Stimulated activated CD4-positive, alpha-beta T cell treated with anti-CD3 and anti-CD28 coated beads, Interleukin-4, amount 100 ng/mL, for 4 hours (primary cell): Measurements from ENCODE around the gene EZR.

Experiments
- DNase-seq, 2 experiments: peaks; one replicate each; pipeline ENCODE4 v3.0.0-alpha.2; 2020

EZR gene

DNA sequence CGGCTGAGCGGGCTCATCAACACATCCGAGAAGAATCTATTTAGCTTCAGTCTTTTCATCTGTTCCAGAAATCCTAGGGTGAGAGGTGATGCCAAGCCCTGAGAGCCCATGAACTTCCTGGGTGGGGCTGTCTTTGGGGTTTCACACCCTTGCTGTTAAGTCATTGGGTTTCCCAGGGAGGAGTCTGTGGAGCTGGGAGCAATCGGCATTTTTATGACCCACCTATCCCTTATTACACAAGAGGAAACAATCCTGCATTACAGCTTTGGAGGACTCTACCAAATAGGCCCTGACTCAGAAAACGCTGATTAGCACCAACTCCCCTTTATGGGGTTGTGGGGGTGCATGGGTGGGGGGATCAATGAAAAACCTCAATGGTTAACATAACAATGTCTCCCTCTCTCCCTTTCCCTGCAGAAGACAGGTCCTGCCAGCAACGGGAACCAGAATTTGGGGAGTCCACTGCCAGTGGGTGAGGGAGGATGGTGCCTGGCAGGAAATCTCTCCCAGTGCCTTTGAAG, 46.3 kb downstream of the EZR start:
- DNase-seq = no peak

- no peak for DNase-seq
These were observed 47.0 kb downstream of the EZR start for GRCh38 chr6:158772172-158772571.

DNA sequence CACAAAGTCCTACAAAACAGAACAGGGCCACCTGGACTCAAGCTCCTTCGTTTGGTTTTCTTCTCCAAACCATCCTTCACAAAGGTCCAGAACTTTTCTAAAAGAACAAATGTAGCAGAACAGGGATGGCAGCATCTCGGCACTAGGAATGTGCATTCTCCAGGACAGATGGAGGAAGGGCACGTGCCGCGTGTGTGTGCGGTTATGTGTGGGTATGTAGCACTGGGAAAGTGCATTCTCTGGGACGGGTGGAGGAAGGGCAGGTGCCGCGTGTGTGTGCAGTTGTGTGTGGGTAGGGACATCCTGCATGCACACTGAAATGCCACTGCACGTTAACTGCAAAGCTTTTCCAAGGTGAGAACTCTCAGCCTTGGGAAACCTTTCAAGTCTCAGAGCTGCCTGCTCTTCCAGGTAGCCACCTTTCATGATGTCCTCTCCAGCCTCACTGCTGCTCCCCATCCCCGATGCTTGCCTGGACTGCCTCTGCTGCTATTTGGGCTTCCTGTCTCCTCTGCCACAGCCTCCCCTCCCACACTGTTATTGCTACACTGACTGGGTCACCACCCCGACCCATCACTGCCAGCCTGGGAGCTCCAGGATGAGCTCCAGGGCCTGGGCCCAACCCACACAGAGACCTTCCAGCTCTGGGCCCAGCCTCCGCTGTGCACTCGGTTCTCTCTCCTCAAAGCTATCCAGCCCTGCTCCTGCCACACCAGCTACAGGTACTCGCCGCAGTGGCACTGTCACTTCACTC, 47.6 kb downstream of the EZR start:
- DNase-seq = no peak

DNA sequence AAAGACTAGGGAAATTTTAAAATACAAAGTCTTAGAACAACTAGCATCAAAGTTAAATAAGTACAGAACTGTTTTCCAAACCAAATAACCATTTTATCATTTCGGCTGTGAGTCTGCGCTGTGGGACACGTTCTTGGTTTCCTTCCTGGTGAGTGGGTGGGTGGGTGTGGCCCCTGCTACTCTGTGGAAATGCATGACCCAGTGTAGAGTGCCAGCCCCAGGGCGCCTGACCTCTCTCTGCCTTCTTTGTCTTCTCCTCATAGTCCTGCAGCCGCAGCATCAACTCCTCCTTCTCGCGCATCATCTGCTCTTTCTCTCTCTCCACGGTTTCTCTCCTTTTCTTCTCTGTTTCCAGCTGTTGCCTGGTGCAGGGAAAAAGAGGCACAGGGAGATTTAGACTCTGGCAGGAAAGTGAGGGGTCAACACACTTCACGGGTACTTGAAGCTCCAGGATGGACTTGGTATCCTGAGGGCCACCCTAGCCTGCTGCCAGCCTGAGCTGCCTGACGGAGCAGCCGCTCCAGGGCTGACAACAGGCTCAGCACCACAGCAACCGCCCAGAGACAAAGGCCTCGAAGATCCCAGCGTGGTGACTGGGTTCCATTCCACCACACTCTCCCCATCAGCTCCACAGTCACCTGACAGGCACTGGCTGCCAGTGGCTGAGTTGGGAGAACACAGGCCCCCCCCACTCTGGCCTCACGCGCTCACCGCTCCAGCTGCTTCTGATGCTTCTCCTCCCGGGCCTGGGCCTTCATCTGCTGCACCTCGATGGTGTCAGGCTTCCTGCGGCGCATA, 48.4 kb downstream of the EZR start:
- DNase-seq = no peak

GRCh38 chr6:158769771-158770432, 49.3 kb downstream of the EZR start:
- DNase-seq = no peak

DNA sequence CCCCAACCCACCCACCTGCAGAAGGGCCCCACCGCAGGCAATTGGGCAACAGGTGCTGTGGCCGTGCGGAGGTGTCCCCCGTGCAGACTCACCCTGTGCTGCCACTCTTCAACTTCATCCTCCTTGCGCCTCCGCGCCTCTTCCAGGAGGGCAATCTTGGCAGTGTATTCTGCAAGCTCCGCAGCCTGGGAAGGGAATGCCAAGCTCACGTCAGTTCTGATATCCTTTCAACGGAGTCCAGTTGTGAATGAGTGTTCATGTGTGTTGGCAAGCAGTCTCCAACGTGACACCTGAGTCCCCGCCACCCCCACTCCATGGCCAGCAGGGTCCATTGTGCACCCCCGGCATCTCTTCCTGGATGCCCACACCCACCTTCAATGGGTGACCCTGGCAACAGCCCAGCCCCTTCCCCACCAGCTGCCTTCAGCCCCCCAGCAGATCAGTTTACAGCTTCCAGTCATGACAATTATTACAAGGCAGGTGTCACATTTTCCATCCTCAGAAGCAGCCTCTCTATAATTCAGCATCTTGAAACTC, 49.9 kb downstream of the EZR start:
- DNase-seq = no peak

- no peak for DNase-seq
These were observed 50.7 kb downstream of the EZR start for GRCh38 chr6:158768436-158768835.

DNA sequence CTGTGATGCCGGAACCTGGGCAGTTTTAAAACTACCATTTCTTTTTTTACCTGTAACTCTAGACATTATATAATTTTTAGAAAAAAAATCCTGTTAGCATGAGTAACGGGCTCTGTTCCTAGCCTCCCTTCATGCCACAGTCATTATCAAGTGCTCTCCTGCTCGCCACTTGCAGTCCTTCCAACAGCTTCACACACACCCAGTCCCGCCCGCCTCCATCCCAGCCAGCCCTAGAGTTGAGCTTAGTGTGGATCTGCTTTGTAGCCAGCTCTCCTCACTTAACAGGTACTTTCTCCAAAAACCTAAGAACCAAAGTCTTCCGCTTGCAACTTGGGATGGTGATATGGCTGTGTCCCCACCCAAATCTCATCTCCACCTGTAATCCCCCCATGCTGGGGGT, 51.5 kb downstream of the EZR start:
- no peak for DNase-seq

DNA sequence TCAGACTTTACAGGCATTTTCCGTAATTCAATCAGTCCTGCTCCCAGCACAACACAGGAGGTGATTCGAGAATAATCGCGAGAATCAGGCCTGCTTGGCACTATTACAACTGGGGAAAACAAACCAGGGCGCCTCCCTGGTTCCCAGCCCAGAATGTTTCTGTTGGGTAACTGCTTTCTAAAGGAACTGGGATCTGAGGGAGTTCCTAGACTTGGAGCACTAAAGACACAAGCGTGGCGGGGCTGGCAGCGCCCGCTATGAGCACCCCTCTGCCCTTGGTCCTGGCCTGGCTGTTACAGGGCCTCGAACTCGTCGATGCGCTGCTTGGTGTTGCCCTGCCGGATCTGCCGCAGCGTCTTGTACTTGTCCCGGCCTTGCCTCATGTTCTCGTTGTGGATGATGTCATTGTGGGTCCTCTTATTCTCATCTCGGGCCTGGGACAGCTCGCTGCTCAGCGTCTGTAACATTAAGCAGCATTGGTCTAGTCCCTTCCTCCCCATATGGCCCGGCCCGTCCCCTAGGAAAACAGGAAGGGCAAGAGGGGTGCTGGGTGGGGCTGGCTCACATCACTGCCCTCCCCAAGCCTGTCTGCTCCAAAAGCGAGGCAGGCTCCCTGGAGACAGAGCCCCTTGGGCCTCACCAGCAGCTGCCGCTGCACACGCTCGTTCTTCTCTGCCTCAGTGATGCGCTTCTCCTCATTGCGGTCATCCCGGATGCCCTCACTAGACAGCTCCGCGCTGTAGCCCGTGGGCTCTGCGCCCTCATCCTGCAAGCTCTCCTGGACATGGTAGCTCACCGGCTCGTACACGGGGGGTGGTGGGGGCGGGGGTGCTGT, 52.3 kb downstream of the EZR start:
- DNase-seq = no peak

- DNase-seq = no peak
These were observed 53.6 kb downstream of the EZR start for GRCh38 chr6:158765499-158766068.

GRCh38 chr6:158764926-158765325, 54.2 kb downstream of the EZR start:
- no peak for DNase-seq

GRCh38 chr6:158764183-158764849, 54.9 kb downstream of the EZR start:
- DNase-seq = no peak

DNA sequence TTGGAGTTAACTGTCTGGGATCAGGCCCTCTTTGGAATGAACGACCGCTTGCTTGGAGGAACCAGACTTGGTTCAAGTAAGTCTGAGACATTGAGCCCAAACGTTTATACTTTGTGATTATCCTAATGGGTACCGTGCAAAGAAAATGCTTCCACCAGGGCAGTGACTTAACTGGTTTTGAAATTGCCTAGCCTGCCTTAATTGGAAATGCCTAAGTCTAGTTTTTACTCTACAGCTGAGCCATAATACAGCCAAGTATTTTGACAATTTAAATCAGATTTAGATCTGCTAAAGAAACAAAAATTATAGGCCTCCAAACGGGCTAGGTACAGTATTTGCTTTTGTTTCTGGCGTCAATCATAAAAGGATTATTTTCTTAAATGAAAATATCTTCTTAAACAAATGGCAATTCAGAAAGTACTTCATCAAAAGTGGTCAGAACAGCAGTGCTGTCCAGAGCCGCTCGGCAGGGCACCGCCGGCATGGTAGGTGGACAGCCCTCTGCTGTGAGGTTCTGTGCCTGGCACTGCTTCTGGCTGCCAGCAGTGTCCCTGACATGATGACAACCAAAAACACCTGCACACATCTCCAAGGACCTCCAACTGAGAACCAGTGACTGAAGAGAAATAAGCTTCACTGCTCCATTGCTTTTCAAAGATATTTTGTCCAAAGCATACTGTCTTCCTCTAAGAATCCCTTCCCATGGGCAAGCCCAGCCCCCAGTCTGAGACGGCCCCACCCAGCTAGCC, 55.6 kb downstream of the EZR start:
- no peak for DNase-seq

GRCh38 chr6:158762787-158763433, 56.3 kb downstream of the EZR start:
- DNase-seq = no peak

- no peak for DNase-seq
These were observed 57.4 kb downstream of the EZR start for GRCh38 chr6:158761746-158762145.

GRCh38 chr6:158760618-158761250, 58.4 kb downstream of the EZR start:
- DNase-seq = no peak

- DNase-seq = no peak
These were observed 59.1 kb downstream of the EZR start for GRCh38 chr6:158759966-158760617.

- DNase-seq = no peak
These were observed 60.2 kb downstream of the EZR start for GRCh38 chr6:158758941-158759479.

DNA sequence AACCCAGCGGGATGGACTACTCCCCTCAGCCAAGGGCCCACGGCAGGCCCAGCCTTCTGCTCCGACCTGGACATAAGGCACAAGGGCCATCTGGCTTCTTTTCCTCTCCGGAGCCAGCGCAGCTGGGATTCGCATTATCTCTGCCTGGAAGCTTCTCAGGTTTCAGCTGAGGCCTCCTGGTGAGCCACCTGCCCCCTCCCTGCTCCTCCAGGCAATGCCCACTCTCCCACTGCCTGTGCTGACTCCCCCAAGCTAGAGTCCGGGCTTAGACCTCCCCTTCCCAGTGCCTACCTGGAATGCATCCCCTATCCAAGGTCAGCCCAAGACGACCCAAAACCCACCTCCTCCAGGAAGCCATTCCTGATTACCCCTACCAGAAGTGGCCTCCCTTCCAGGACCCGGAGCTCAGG, 60.7 kb downstream of the EZR start:
- DNase-seq = no peak
